ENCODE data around the gene KAT5.

DNA sequence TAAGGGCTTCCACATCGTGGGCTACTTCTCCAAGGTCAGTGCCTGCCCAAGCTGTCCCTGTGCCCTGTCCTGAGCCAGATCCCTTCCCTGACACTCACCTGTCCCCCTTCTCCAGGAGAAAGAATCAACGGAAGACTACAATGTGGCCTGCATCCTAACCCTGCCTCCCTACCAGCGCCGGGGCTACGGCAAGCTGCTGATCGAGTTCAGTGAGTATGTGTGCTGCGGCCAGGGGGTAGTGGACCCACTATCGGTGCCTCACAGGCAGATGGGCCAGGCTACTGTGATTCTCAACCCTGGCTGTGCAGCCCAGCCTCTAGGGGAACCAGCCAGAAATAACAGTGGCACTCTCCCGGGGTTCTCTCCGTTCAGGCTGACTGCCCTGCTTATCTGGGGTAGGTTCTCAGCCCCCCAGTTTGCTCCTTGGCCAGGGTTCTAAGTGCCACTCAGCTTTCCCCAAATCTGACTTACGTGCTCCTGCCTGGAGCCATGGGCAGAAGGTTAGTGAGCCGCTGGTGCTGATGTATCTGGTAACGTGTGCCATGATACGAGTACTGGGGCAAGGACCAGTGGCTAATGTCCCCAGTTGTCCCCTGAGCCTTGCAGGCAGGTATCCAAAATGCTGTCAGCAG is 4.8 kb downstream of the KAT5 start:
- TF ChIP-seq, protein P1, sequence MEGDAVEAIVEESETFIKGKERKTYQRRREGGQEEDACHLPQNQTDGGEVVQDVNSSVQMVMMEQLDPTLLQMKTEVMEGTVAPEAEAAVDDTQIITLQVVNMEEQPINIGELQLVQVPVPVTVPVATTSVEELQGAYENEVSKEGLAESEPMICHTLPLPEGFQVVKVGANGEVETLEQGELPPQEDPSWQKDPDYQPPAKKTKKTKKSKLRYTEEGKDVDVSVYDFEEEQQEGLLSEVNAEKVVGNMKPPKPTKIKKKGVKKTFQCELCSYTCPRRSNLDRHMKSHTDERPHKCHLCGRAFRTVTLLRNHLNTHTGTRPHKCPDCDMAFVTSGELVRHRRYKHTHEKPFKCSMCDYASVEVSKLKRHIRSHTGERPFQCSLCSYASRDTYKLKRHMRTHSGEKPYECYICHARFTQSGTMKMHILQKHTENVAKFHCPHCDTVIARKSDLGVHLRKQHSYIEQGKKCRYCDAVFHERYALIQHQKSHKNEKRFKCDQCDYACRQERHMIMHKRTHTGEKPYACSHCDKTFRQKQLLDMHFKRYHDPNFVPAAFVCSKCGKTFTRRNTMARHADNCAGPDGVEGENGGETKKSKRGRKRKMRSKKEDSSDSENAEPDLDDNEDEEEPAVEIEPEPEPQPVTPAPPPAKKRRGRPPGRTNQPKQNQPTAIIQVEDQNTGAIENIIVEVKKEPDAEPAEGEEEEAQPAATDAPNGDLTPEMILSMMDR (IDR thresholded peaks at IDR 0.05): no peak
- TF ChIP-seq POLR2AphosphoS5 (IDR thresholded peaks at IDR 0.05) (no peak), POLR2A (IDR thresholded peaks at IDR 0.05) (no peak)
